Keratinocyte (primary cell): ENCODE results near the gene TMEM163. TPM values are rescaled to one million over a fixed set of nuclear protein-coding genes. Genes with fewer than 3 reads are reported as not detected.
"Not testable (repeated sequence)": the region's sequence is repeated elsewhere in the genome, so short reads cannot be mapped to it uniquely, and the experiment has no call there.

Experiments used
- DNase-seq: peaks from one replicate; pipeline ENCODE4 v3.0.0-alpha.2; 2011; ENCODE audit warnings: low read depth, missing footprints, low spot score
- FAIRE-seq: peaks from 2 replicates; lab custom pipeline; 2011; peaks lifted over from hg19 to GRCh38; lab: Jason Lieb, UNC
- H2AFZ ChIP-seq: 2 replicates; pipeline ENCODE4 v1.6.0; 2012; ENCODE audit warnings: low read length, control low read depth, inconsistent platforms; ENCODE audit not compliant: control insufficient read depth
- H3K27ac ChIP-seq: 2 replicates; pipeline ENCODE4 v1.5.1; 2011; ENCODE audit warnings: low read length; ENCODE audit not compliant: control insufficient read depth, insufficient read depth
- H3K27me3 ChIP-seq: 3 replicates; pipeline ENCODE4 v1.6.0; 2011; ENCODE audit warnings: low read length; ENCODE audit not compliant: control insufficient read depth, insufficient read depth; ENCODE audit errors: extremely low read depth
- H3K36me3 ChIP-seq, 2 experiments: 2 replicates in 1 of 2; 3 replicates in 1 of 2; pipeline ENCODE4 v1.5.1; 2011; ENCODE audit warnings: low read length in 2 of 2, mild to moderate bottlenecking in 1 of 2; ENCODE audit not compliant: control insufficient read depth in 2 of 2, insufficient read depth in 2 of 2; ENCODE audit errors: extremely low read depth in 1 of 2
- H3K4me1 ChIP-seq: 3 replicates; pipeline ENCODE4 v1.5.1; 2011; ENCODE audit warnings: low read length; ENCODE audit not compliant: control insufficient read depth, insufficient read depth; ENCODE audit errors: extremely low read depth
- H3K4me2 ChIP-seq: 3 replicates; pipeline ENCODE4 v1.6.0; 2011; ENCODE audit warnings: low read depth, low read length; ENCODE audit not compliant: control insufficient read depth, insufficient read depth; ENCODE audit errors: extremely low read depth
- H3K4me3 ChIP-seq, 3 experiments: fragments of 200-600 bp in 1 of 3; sonication (generic) in 1 of 3; 2 replicates in 2 of 3; 3 replicates in 1 of 3; pipeline ENCODE4 v1.5.1; 2011 to 2016; ENCODE audit warnings: low read length in 3 of 3, mild to moderate bottlenecking in 3 of 3, control low read depth in 2 of 3, inconsistent platforms in 1 of 3, low read depth in 1 of 3, mixed read lengths in 1 of 3, mixed run types in 1 of 3, moderate library complexity in 1 of 3; ENCODE audit not compliant: control insufficient read depth in 2 of 3, insufficient read depth in 2 of 3; ENCODE audit errors: extremely low read depth in 1 of 3
- H3K79me2 ChIP-seq: 2 replicates; pipeline ENCODE4 v1.6.0; 2012; ENCODE audit warnings: low read length; ENCODE audit not compliant: control insufficient read depth, insufficient read depth
- H3K9ac ChIP-seq: 3 replicates; pipeline ENCODE4 v1.6.0; 2011; ENCODE audit warnings: low read length; ENCODE audit not compliant: control insufficient read depth, insufficient read depth; ENCODE audit errors: extremely low read depth
- H3K9me1 ChIP-seq: 3 replicates; pipeline ENCODE4 v1.6.0; 2011; ENCODE audit warnings: low read length; ENCODE audit not compliant: control insufficient read depth, insufficient read depth; ENCODE audit errors: extremely low read depth
- H3K9me3 ChIP-seq: 2 replicates; pipeline ENCODE4 v1.5.1; 2012; ENCODE audit warnings: low read depth, low read length; ENCODE audit not compliant: control insufficient read depth
- H4K20me1 ChIP-seq: 3 replicates; pipeline ENCODE4 v1.6.0; 2011; ENCODE audit warnings: low read length; ENCODE audit not compliant: control insufficient read depth, insufficient read depth; ENCODE audit errors: extremely low read depth
- CTCF ChIP-seq, 3 experiments: IDR thresholded peaks in 1 of 3; conservative IDR thresholded peaks in 1 of 3; optimal IDR thresholded peaks in 1 of 3; 2 replicates in 2 of 3; 3 replicates in 1 of 3; pipeline versions ENCODE3 to v1.5.1; 2011; ENCODE audit warnings: low read length in 3 of 3, mild to moderate bottlenecking in 3 of 3, moderate library complexity in 2 of 3, control low read depth in 1 of 3, inconsistent platforms in 1 of 3; ENCODE audit not compliant: insufficient read depth in 2 of 3; ENCODE audit errors: extremely low read depth in 1 of 3
- EZH2 ChIP-seq: IDR thresholded peaks from one replicate; pipeline ENCODE4 v1.6.1; 2012; ENCODE audit warnings: inconsistent platforms, mild to moderate bottlenecking, low read length, moderate library complexity
- dilution Hi-C: fragments of 300-500 bp; cut with MboI; formaldehyde crosslinking; loops from one replicate; pipeline ENCODE4 v1.7.0; 2020; ENCODE audit warnings: low sequenced_read_pairs; ENCODE audit not compliant: extremely low pct_ligation_motif_present
- polyA plus RNA-seq, 5 experiments: library from polyadenylated mRNA; depleted of rRNA in 3 of 5; stranded (reverse) in 3 of 5; stranded (forward) in 1 of 5; unstranded in 1 of 5; fragments of >200 nt; gene quantifications; 1 replicate in 1 of 5; 2 replicates in 3 of 5; 3 replicates in 1 of 5; pipeline versions ENCODE4 v1.2.1 to v1.2.3, GENCODE V29; 2011 to 2012; ENCODE audit warnings: missing spikeins in 2 of 5, low read depth in 1 of 5, low replicate concordance in 1 of 5

Gene TMEM163
- polyA plus RNA-seq, 1 donor (not counting 4 experiments of a cell fraction or from before 2014, with no cell fraction given), result not detected

GRCh38 chr2:134619250-134619649 lies 99.5 kb downstream of the TMEM163 start:
- Histone ChIP-seq H3K4me1 (no peaks in the 10 kb centered on the region), H4K20me1 (no peaks in the 10 kb centered on the region), H3K27ac (no peak overlapping the region), H3K4me3 (no peak overlapping the region), H3K9me3 (no peaks in the 10 kb centered on the region), H3K4me2 (no peak overlapping the region), H3K79me2 (no peaks in the 10 kb centered on the region), H2AFZ (no peak overlapping the region), H3K9ac (no peak overlapping the region), H3K9me1 (no peaks in the 10 kb centered on the region), H3K27me3 (no peaks in the 10 kb centered on the region), H3K36me3 (no peaks in the 10 kb centered on the region)
- TF ChIP-seq CTCF (optimal IDR thresholded peaks at IDR 0.05 in 1 of 3, IDR thresholded peaks at IDR 0.05 in 1 of 3, conservative IDR thresholded peaks at IDR 0.05 in 1 of 3; ENCODE audit: extremely low read depth in 1 of 3, insufficient read depth in 2 of 3, low read length in 3 of 3) (no peak), EZH2 (no peak)
- DNase-seq, result no peak
- dilution Hi-C loops, result no loop called here
- no peak for FAIRE-seq

- DNase-seq, FAIRE-seq, H3K9ac ChIP-seq, H3K4me1 ChIP-seq, H3K9me1 ChIP-seq, H3K9me3 ChIP-seq, H2AFZ ChIP-seq, H3K79me2 ChIP-seq, H3K27ac ChIP-seq, H4K20me1 ChIP-seq, dilution Hi-C loops, H3K36me3 ChIP-seq, H3K27me3 ChIP-seq, H3K4me3 ChIP-seq, H3K4me2 ChIP-seq: not testable (repeated sequence)
Observed at GRCh38 chr2:134615480-134615879, 103.3 kb downstream of the TMEM163 start.

GRCh38 chr2:134611316-134611715 lies 107.5 kb downstream of the TMEM163 start:
- no peak for FAIRE-seq
- Histone ChIP-seq H2AFZ (no peak overlapping the region), H3K36me3 (no peaks in the 10 kb centered on the region), H3K9ac (no peak overlapping the region), H3K4me2 (no peak overlapping the region), H3K27me3 (no peaks in the 10 kb centered on the region), H4K20me1 (no peaks in the 10 kb centered on the region), H3K79me2 (no peaks in the 10 kb centered on the region), H3K27ac (no peak overlapping the region), H3K4me3 (no peak overlapping the region), H3K4me1 (no peaks in the 10 kb centered on the region), H3K9me3 (no peaks in the 10 kb centered on the region), H3K9me1 (no peaks in the 10 kb centered on the region)
- TF ChIP-seq EZH2, result no peak
- no peak for TF ChIP-seq CTCF (optimal IDR thresholded peaks at IDR 0.05 in 1 of 3, IDR thresholded peaks at IDR 0.05 in 1 of 3, conservative IDR thresholded peaks at IDR 0.05 in 1 of 3; ENCODE audit: extremely low read depth in 1 of 3, insufficient read depth in 2 of 3, low read length in 3 of 3)
- DNase-seq, result no peak
- dilution Hi-C loops, result no loop called here
